GM21447 (cell line): ENCODE data around the gene RAD18.

ENCODE experiments used
- ATAC-seq: cut with Tn5 transposase; IDR thresholded peaks from one replicate; pipeline ENCODE4 v1.9.1; 2021; ENCODE audit not compliant: unreplicated experiment

Gene RAD18

DNA sequence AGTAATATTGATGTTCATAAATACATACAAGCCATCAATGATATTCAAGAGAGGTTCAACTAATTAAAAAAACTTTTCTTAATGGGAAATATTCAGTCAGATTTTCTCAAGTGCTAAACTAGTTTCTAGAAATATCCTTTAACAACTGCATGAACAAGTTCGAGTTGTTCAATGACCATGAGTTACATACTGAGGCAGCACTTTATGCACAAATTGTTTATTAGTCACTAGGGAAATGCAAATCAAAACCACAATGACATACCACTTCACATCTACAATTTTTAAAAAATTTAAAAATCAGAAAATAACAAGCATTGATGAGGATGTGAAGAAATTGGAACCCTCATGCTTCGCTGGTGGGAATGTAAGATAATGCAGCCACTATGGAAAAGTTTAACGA, 62.4 kb downstream of the RAD18 start:
- ATAC-seq: no peak

DNA sequence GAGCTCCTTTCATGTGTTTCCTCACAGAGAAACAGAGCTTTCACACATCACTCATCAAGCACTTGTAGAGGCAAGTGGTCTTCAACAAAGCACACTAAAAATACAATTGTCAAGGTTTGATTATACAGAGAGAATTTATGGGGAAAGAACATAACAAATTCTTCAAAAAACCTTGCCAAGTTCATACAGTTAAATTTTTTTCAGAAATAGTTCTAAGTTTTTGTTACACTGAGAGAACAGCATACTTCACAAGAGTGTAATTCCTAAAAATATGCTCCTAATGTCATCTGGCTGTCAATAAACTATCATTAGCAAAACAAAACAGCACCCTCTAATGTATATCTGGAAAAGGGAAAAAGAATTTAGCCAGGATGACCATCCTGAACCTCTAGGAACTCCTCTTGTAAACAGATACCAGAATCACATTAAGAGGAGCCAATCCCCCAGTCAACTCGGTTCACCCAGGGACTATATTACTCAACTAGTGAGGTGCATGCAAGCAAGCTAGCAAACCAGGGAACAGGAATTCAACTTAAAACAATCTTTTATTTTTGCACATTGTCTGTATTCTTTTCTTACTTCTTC, 63.3 kb downstream of the RAD18 start:
- no peak for ATAC-seq

DNA sequence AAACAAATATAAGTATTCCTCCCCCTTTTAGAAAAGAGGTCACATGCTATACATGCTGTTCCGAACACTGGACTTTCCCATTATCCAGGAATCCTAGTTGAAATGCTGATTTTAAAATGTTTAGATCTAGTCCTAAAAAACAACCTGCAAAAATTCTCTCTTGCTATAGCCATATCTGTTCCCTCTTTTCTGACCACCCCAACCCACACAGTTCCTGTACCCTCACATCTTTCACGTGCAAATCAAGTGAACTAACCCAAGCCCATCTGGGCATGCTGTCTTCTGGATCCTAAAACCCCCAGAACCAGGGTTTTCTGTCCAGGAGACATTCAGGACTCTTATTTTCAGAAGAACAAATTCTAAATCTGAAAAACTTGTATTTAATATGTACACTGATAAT, 67.4 kb downstream of the RAD18 start:
- ATAC-seq: no peak

DNA sequence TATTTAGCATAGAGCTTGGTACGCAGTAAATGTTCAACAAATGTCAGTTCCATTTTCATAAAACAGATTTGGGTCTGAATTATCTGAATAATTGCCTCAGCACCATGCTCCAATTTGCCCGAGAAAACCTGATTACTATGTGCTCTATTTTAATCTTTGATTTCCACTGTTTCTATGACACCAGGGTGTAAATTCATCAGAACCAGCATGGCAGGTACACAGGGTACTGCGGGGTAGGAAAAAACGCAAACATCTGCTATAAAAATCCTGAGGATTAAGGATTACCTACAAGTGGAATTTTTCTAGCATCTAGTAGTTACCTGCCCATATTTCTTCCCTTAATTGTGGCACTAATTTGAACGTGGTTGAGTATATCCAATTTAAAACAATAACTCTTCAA, 70.3 kb downstream of the RAD18 start:
- ATAC-seq: no peak

DNA sequence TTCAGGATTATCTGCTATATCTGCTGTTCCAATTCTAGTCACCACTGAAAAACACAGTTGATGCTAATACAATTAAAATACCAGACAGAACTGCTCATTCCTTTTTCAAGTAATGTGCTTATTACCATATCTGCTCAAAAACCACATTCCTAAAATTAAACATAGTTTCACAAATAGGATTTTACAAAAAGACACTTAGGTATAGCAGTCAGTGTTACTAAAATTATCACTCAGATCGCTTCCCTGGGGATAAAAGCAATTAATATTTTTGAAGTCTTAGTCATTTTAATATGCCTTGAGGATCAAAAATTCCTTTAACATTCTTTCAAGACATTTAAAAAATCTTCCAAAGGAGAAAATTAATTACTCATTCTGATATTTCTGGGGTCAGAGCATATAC, 71.5 kb downstream of the RAD18 start:
- no peak for ATAC-seq

DNA sequence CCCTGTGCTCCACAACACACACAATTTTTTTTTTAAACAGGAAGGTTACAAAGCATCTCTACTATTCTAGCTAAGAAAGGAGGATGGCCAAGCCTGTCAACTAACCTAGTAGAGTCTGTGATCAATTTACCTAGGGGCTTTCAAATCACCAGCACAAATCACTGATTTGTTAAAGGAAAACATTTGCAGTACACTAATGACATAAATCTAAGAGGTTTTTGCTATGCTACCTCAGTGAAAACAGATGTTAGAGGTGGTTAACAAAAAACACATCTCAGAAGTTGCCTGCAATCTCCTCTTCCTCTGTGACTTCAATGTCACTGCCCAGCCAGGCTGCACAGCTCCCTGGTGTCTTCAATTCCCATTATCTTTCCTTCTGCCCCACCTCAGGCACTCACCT, 72.0 kb downstream of the RAD18 start:
- no peak for ATAC-seq

DNA sequence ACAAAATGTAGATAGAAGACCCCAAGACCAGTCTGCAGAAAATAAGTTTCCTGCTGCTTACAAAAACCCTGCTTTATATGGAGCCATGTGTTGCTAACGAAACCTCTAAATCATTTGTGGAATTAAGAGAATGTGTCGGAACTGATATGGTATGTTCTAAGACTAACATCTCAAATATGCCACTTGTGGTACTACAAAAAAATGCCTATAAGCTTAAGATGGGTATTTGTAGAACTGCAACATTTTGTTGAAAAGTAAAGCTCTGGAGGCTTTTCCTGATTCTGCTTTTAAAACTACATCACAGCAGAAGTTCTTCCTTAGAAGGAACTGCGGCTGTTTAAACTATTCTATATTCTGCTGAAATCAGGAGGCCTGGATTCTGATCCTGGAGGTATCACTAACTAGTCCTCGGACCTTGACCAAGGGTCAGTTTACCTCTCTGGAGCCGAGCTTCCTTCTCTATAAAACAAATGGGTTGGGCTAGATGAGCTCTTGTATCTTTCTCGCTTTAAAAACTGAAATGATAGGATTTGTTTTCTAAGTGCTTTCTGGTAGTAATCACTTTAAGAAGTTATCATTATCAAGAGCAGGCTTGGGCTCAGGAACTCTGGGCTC, 74.9 kb downstream of the RAD18 start:
- no peak for ATAC-seq

DNA sequence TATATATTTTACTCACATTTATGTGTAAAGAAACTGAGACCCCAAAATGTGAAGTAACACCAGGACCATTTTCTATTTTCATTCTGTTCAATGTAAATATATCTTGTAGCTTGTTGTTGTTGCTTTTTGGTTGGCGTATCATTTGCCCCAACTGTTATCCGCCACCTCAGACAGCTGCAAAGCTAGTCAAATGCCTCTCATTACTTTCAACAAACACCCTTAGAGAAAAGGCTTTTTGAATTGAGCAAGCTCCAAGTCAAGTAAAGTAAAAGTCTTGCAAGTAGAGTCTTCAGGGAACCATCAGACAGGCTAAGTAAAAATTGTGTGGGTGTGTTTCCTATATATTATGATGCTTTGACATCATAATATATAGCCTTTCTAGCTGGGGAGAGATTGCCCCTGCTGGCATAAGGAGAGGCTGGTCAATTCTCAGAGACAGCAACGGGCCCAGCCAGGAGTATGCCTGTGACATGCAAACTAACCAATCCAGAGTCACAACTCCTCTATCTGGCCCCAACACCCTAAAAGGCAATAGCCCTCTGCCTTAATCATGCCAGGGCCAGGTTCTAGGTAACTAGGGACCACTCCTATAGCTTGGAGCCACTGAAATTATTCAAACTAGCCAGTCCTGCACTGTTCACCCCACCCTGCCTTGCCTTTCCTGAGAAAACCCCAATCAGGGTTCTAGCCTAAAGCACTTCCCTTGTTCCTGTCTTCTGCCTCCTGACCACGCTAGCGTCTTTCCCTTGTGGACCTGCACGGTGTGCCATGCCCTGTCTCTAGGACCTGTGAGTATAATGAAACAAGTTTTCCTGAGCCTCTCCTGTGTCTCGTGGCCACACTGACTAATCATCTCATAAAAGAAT, 75.6 kb downstream of the RAD18 start:
- no peak for ATAC-seq

DNA sequence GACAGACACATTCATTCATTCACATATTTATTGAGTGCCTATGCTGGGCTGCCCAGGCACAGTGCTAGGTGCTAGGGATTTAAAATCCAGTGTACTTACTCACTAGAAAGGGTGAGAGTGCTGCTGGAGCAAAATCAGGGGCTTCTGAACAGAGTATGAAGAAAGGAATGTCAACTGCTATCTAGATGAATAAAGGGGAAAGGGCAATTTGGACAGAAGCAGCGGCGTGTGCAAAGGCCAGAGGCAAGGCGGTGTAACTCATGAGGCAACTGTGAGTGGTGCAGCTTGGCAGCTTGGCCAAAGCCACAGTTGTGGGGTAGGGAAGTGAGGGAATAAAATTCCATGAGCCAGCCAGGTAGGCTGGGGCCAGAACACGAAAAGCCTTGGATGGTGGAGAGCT, 76.7 kb downstream of the RAD18 start:
- ATAC-seq: no peak

DNA sequence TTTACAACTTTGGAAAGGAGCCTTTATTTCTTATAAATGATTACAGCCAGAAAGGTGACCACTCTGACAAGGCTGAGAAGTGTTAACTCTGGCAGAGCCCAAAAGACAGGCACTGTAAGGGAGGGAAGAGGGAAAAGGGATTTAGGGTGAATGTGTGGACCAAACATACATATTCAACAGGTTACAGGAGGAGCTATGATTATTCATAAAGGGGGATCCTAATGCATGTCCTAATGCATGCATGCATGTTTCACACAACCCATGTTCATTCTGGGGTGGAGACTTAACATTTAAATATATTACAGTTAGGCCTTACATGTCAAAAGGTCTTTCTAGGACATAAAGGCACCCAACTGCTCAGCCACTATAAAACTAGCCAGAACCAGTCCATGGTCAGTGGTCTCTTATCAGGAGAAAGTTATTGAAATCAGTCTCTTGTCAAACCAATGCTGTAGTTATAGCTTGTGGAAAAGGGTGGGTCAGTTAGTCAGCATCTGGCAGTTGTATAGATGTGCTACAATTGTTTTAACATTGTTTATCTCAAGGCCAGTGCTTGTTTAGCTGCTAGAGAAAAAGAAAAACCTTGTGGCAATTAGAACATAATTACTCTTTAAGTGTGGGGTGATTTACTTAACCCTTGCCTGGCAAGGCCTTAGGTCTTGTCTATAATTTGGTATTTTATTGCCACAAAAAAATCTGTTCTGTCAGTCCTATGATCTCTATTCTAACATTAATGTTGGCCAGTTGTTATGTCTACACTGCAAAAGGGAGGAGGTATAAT, 77.5 kb downstream of the RAD18 start:
- no peak for ATAC-seq

DNA sequence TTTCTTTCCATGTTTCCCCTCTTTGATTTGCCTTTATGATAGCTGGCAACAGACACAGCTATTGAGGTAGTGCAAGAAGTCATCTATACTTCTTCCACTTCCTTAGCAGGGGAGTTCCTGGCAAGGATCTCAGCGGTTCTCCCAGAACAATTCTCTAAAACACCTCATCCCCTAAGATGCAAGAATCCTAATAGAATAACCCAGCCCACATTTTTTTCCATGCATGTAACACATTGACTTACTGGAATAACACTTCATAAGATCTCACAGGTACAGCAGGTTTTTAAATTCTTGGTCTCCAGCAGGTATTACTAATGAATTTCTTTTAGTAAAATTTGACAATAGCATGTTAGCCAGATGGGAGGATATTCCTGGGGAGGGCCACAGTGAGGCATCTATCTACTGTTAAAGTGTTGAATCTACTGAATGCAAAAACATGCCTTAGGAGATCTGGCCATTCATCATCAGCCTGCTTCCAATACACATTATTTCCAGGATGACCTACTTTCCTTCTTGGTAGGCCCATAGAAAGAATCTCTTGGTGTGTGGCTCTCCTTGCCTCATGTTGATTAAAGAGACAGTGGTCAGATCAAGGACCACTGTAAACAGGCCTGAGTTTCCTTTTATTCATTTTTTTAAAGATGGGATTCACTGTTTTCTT, 78.5 kb downstream of the RAD18 start:
- ATAC-seq: no peak

DNA sequence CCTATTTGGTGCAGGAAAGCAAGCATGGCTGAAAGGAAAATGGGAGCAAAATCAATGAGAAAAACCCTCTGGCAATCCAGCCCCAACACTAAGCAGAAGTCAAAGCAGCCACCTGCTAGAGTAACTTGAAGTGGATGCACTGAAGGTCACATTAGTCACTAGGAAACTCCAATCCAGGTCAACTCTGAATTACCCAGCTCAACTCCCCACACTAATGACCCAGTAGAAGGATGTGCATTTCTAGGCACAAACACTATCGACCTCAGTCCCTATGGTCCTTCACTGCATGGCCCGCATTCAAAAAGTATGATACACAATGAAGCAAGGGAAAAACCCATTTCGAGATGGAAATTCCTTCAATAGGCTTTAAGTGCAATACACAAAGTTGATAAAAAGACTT, 80.6 kb downstream of the RAD18 start:
- ATAC-seq: peak; percentile 31

DNA sequence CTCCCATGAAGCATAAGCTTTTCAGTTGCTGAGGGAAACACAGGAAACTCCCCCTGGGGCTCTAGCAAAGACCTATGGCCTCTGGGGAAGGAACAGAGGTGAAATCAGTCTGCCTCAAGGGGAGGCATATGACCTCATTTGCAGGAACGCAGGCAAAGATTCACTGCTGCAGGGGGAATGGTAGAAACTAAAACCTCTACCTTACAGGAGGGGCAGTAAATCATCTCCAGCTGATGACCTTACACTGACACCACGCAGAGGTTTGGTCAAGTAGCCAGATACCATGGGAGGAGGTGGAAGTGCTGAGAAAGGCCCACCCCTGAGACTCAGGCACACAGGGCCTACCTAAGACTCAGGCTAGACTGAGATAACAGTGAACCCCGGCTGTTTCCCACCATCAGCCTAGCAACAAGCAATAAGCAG, 81.1 kb downstream of the RAD18 start:
- ATAC-seq: peak; percentile 84

DNA sequence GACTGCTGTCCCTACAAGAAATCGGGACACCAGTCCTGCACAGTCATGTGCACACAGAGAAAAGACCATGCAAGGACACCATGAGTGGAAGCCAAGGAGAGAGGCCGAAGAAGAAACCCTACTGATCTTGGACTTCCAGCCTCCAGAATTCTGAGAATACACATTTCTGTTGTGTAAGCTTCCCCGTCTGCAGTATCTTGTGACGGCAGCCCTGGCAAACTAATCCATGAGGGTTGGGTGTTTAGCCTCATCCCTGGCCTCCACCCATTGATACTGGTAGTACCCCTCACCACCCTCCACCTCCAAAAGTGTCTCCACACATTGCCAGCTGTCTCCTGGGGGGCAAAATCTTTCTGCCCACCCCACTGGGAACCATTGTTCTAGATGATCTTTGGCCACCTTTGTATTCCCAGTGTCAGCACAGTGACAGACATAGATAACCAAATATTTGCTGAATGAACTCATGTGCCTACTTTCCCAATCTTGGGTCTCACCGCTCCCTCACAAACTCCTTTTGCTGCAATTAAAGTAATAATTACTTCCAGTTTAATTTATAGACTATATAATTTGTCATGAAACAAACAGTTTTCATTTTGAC, 83.8 kb downstream of the RAD18 start:
- ATAC-seq: no peak

DNA sequence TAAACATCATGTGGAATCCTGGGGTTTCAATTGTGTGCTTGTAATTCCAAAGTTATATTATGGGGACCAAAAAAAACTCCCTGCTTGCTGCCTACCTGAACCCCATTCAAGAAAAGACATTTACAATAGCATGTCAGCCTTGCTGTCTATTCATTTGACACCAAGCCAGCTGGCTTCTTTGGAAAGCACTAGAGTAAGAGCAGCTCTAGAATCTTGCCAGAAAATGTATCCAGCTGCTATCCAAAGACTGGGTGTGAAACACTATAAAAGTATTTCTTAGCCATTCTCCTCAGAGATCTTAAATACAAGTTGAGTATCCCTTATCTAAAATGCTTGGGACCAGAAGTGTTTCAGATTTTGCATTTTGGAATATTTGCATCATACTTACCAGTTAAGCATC, 87.4 kb downstream of the RAD18 start:
- ATAC-seq: no peak

DNA sequence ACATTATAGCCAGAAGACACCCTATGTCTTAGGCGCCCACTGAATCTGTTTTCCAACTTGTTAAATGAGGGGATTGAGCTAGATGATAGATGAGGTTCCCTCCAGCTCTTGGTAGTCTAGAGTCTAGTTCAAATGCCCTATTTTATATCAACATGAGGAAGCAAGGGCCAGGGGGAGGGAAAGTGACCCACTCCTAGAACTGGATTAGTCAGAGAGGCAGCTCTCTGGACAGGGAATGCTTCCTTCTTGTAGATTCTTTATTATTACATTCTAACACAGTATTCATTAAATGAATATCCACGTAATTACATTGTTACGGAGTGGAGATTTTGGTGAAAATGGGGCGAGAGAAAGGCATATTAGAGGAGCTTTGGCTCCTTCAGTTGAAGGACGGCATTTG, 89.5 kb downstream of the RAD18 start:
- no peak for ATAC-seq

DNA sequence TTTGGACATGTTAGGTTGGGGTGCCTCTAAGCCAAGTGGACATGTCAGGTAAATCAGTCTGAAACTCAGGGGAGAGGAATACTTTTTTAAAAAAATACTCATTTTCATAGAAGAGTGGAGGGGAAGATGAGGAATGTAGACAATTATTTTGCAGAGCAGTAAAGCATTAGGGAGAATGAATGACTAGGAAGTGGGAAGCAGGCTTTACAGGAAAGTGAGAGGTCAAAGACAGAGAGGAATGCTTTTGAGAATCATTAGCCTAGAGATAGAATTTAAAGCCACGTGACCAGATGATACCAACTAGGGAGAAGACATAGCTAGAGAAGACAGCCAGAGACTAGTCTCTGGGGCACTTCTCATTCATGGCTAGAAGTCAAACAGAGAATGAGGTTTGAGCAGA, 91.0 kb downstream of the RAD18 start:
- ATAC-seq: no peak

DNA sequence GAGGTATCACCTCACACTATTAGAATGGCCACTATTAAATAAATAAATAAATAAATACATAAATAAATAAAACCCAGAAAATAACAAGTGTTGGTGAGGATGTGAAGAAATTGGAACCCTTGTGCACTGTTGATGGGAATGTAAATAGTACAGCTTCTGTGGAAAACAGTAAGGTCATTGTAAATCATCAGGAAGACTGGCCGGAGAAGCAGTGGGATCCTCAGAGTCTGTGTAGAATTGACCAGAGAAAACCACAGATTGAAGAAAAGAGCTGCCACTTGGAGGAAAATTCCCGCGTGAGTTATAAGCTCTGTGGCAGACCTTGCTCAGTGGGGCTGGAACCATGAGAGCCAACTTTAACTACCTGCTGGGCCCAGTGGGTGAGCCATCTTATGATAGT, 92.0 kb downstream of the RAD18 start:
- ATAC-seq: no peak

DNA sequence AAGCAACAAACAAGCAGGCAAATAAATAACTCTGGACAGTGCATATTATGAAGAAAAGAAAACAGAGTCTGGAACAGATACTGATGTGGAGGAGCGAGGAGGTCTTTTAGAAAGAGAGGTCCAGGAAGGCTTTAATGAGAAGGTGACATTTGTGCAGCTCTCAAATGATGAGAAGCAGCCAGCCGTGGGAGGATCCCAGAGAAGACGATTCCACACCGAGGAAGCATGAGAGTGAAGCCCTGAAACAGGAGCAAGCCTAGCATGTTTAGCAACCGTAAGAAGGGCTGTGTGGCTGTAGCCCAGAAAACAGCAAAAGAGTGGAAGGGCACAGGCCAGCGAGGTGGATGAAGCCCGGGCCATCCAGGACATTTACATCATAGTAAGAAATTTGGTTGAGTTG, 93.1 kb downstream of the RAD18 start:
- ATAC-seq: no peak

DNA sequence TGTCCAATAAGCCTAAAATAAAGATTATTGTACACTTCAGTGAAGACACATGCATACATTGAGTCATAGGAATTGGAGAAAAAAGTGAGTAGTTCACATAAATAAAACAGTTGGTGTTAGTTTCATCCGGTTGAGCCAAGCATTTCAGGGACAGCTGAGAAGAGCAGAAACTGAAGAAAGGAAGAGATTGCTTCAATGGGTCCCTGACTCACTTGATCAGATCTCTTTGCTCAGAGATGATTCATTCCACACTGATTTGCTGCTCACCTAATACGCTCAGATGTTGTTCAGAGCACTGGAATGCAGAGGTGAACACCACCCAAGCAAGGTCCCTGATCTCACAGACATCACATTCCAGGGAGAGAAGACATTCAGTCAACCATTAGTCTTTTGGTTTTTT, 93.7 kb downstream of the RAD18 start:
- no peak for ATAC-seq

DNA sequence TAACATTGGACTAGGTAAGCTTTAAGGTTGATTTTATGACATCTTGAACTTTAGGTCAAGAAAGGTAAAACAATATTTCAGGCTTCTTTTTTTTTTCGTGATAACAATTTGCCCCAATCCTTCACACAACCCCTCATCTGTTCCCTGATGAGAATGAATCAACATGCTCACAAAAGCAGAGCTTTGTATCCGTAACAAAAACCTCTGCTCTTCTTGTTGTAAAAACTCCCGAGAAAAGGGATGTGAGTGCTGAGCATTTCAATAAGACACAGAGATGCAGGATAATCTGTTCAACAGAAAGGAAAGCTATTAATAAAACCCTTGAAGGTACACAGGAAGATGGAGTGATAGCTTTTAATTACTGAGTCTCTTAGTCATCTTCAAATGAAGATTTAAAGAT, 94.3 kb downstream of the RAD18 start:
- ATAC-seq: no peak
